HEK293 (cell line): ENCODE results near the gene ZNF337.

Experiments
- BCL11B ChIP-seq: fragments of 450-650 bp; formaldehyde crosslinking; IDR thresholded peaks from 2 replicates; pipeline ENCODE4 v1.5.1; 2016; ENCODE audit warnings: low read depth, missing biosample characterization, missing genetic modification characterization
- CTCF ChIP-seq: fragments of 450-650 bp; formaldehyde crosslinking; IDR thresholded peaks from 2 replicates; pipeline ENCODE4 v1.5.1; 2016; ENCODE audit warnings: missing biosample characterization, missing genetic modification characterization
- FEZF1 ChIP-seq: fragments of 450-650 bp; formaldehyde crosslinking; IDR thresholded peaks from 2 replicates; pipeline ENCODE4 v1.5.1; 2016; ENCODE audit warnings: missing biosample characterization, missing genetic modification characterization
- GLI4 ChIP-seq: fragments of 450-650 bp; formaldehyde crosslinking; IDR thresholded peaks from 2 replicates; pipeline ENCODE4 v1.5.1; 2016; ENCODE audit warnings: missing biosample characterization, missing genetic modification characterization
- KLF17 ChIP-seq: fragments of 450-650 bp; formaldehyde crosslinking; IDR thresholded peaks from 2 replicates; pipeline ENCODE4 v1.5.1; 2016; ENCODE audit warnings: missing biosample characterization, missing genetic modification characterization
- PRDM4 ChIP-seq: fragments of 450-650 bp; formaldehyde crosslinking; IDR thresholded peaks from 2 replicates; pipeline ENCODE4 v1.5.1; 2017; ENCODE audit warnings: missing biosample characterization, missing genetic modification characterization
- PRDM6 ChIP-seq: fragments of 450-650 bp; formaldehyde crosslinking; IDR thresholded peaks from 2 replicates; pipeline ENCODE4 v1.5.1; 2017; ENCODE audit warnings: missing biosample characterization, missing genetic modification characterization
- SCRT2 ChIP-seq: fragments of 450-650 bp; formaldehyde crosslinking; IDR thresholded peaks from 2 replicates; pipeline ENCODE4 v1.5.1; 2016; ENCODE audit warnings: missing biosample characterization, missing genetic modification characterization
- TRIM28 ChIP-seq: IDR thresholded peaks from 2 replicates; pipeline ENCODE4 v1.6.1; 2011; ENCODE audit warnings: low read length, control low read depth, borderline replicate concordance
- ZBTB20 ChIP-seq: fragments of 450-650 bp; formaldehyde crosslinking; IDR thresholded peaks from 2 replicates; pipeline ENCODE4 v1.5.1; 2016; ENCODE audit warnings: missing biosample characterization, missing genetic modification characterization
- ZEB2 ChIP-seq: fragments of 450-650 bp; formaldehyde crosslinking; IDR thresholded peaks from 2 replicates; pipeline ENCODE4 v1.5.1; 2016; ENCODE audit warnings: missing biosample characterization, missing genetic modification characterization
- ZNF114 ChIP-seq: fragments of 450-650 bp; formaldehyde crosslinking; IDR thresholded peaks from 2 replicates; pipeline ENCODE4 v1.5.0; 2017; ENCODE audit warnings: missing biosample characterization, missing genetic modification characterization
- ZNF121 ChIP-seq: fragments of 450-650 bp; formaldehyde crosslinking; IDR thresholded peaks from 2 replicates; pipeline ENCODE4 v1.5.1; 2016; ENCODE audit warnings: missing biosample characterization, missing genetic modification characterization
- ZNF132 ChIP-seq: fragments of 450-650 bp; formaldehyde crosslinking; IDR thresholded peaks from 2 replicates; pipeline ENCODE4 v1.5.1; 2017; ENCODE audit warnings: missing biosample characterization, missing genetic modification characterization, borderline replicate concordance
- ZNF148 ChIP-seq: fragments of 450-650 bp; formaldehyde crosslinking; IDR thresholded peaks from 2 replicates; pipeline ENCODE4 v1.5.0; 2017; ENCODE audit warnings: missing biosample characterization, missing genetic modification characterization, borderline replicate concordance
- ZNF211 ChIP-seq: fragments of 450-650 bp; formaldehyde crosslinking; IDR thresholded peaks from 2 replicates; pipeline ENCODE4 v1.5.1; 2016; ENCODE audit warnings: low read depth, missing biosample characterization, missing genetic modification characterization
- ZNF239 ChIP-seq: fragments of 450-650 bp; formaldehyde crosslinking; IDR thresholded peaks from 2 replicates; pipeline ENCODE4 v1.5.1; 2016; ENCODE audit warnings: missing biosample characterization, missing genetic modification characterization
- ZNF280C ChIP-seq: fragments of 450-650 bp; formaldehyde crosslinking; IDR thresholded peaks from 2 replicates; pipeline ENCODE4 v1.5.1; 2016; ENCODE audit warnings: missing biosample characterization, missing genetic modification characterization
- ZNF621 ChIP-seq: fragments of 450-650 bp; formaldehyde crosslinking; IDR thresholded peaks from 2 replicates; pipeline ENCODE4 v1.5.1; 2017; ENCODE audit warnings: missing biosample characterization, missing genetic modification characterization
- ZNF645 ChIP-seq: fragments of 450-650 bp; formaldehyde crosslinking; IDR thresholded peaks from 2 replicates; pipeline ENCODE4; 2016; ENCODE audit warnings: missing biosample characterization, missing genetic modification characterization
- ZNF692 ChIP-seq: fragments of 450-650 bp; formaldehyde crosslinking; IDR thresholded peaks from 2 replicates; pipeline ENCODE4 v1.5.1; 2016; ENCODE audit warnings: missing biosample characterization, missing genetic modification characterization
- ZNF791 ChIP-seq: fragments of 450-650 bp; formaldehyde crosslinking; IDR thresholded peaks from 2 replicates; pipeline ENCODE4 v1.5.1; 2016; ENCODE audit warnings: missing biosample characterization, missing genetic modification characterization
- ZNF792 ChIP-seq: fragments of 450-650 bp; formaldehyde crosslinking; IDR thresholded peaks from 2 replicates; pipeline ENCODE4 v1.5.1; 2016; ENCODE audit warnings: missing biosample characterization, missing genetic modification characterization
- ZSCAN16 ChIP-seq: fragments of 450-650 bp; formaldehyde crosslinking; IDR thresholded peaks from 2 replicates; pipeline ENCODE4 v1.5.1; 2016; ENCODE audit warnings: missing biosample characterization, missing genetic modification characterization
- ZSCAN23 ChIP-seq: fragments of 450-650 bp; formaldehyde crosslinking; IDR thresholded peaks from 2 replicates; pipeline ENCODE4 v1.5.1; 2016; ENCODE audit warnings: missing biosample characterization, missing genetic modification characterization

ZNF337 gene

GRCh38 chr20:25696371-25697131, at the start of gene ZNF337 (continued):
- TF ChIP-seq ZNF792 (tag by site-specific recombination) (no peak), ZNF211 (no peak), ZNF148 (tag by site-specific recombination) (no peak), CTCF (tag by site-specific recombination) (peak; percentile 97), TRIM28 (no peak), ZSCAN16 (tag by site-specific recombination) (peak; percentile 60; the same call in 1 of the 2 replicates), BCL11B (tag by site-specific recombination) (no peak), KLF17 (tag by site-specific recombination) (peak; percentile 85), GLI4 (tag by site-specific recombination) (no peak), FEZF1 (tag by site-specific recombination) (no peak), ZNF121 (tag by site-specific recombination) (no peak), ZNF239 (tag by site-specific recombination) (no peak), ZNF280C (tag by site-specific recombination) (no peak), ZNF114 (no peak), ZSCAN23 (no peak), ZNF621 (no peak), PRDM6 (tag by site-specific recombination) (no peak), ZNF132 (tag by site-specific recombination) (no peak), ZNF692 (tag by site-specific recombination) (peak; percentile 87), PRDM4 (no peak), ZNF645 (no peak), ZEB2 (tag by site-specific recombination) (peak; percentile 91), ZBTB20 (tag by site-specific recombination) (peak; percentile 98), SCRT2 (peak; percentile 45; the same call in 1 of the 2 replicates), ZNF791 (tag by site-specific recombination) (no peak)
